Muscle of back (tissue), 11 donors: Measurements from ENCODE around the gene PLEKHA1. TPM values are rescaled to one million over a fixed set of nuclear protein-coding genes. Genes with fewer than 3 reads are reported as not detected.

Source experiments
- DNase-seq, 3 donors: peaks; one replicate each; pipeline versions ENCODE4 v3.0.0 to v3.0.0-alpha.2; 2013
- polyA plus RNA-seq, 10 donors: library from polyadenylated mRNA; unstranded; fragments of 120-200 nt; gene quantifications; one replicate each; pipeline ENCODE4 v1.2.1, GENCODE V29; 2013; ENCODE audit not compliant: insufficient read length in 10 of 10

Gene PLEKHA1
- polyA plus RNA-seq, 10 donors: 32.6 to 46.7 (median 34.4) TPM

DNA sequence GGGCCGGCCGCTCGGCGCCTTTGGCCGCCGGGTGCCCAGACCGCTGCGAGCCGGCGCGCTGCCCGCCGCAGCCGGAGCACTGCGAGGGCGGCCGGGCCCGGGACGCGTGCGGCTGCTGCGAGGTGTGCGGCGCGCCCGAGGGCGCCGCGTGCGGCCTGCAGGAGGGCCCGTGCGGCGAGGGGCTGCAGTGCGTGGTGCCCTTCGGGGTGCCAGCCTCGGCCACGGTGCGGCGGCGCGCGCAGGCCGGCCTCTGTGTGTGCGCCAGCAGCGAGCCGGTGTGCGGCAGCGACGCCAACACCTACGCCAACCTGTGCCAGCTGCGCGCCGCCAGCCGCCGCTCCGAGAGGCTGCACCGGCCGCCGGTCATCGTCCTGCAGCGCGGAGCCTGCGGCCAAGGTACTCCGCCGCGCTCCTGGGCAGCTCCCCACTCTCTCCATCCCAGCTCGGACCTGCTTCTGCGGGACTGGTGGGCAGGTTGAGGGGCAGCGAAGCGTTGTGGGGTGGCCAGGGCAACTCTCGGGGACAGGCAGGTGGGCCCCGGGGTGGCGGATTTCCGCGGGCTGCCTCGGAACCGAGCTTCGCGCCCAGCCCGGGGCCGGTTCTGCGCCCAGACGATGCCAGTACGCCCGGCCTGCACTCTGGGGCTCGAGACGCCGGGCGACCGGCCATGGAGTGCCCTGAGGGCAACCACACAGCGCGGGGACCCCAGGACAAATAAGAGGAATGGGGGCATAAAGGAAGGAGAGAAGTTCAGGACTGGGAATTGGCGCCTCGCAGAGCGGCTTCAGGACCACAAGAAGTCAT, 87.4 kb downstream of the PLEKHA1 start:
- DNase-seq: peak in 1 of 3 donors; percentile 71

DNA sequence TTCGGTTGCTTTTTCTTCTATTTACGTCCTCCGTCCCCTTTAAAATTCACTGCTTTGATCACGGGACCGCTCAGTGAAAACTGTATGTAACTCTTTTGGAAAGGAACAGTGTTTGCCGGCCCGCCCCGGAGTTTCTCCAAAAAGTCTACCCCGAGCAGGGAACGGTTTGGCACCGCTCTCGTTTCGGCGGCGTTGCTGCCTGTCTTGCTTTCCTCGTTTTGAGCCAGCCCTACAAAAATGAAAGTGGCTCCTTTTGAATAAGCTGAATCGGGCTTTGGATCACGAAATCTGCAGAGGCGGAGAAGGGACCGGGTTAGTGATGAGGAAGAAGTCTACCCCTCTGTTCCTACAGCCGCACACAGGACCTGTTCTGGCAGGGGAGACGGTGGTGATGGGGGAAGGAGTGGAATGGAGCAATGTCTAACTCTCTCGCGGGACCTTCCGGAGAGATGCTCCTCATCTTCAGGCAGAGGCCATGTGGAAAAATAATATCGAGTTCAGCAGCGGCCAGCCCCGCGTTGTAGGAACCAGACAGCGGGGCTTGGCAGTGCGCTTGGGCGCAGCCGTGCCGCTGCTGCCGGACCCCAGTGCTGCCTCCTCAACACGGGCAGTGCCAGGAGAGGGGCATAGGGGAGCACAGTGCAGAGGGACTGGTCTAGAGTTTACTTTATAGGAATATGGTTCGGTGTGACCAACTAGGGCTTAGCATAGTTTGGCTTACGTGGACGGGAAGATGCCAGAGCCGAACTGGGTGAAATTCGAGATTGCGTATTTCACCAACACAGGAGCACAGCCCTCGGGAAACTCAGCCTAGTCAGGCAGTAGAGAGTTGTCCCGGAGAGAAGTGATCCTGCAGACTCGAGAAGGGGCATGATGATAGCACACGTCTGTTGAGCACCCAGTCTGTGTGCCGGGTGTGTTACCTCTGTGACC, 88.3 kb downstream of the PLEKHA1 start:
- peak in 2 of 3 donors; percentile 76 to 90 for DNase-seq

DNA sequence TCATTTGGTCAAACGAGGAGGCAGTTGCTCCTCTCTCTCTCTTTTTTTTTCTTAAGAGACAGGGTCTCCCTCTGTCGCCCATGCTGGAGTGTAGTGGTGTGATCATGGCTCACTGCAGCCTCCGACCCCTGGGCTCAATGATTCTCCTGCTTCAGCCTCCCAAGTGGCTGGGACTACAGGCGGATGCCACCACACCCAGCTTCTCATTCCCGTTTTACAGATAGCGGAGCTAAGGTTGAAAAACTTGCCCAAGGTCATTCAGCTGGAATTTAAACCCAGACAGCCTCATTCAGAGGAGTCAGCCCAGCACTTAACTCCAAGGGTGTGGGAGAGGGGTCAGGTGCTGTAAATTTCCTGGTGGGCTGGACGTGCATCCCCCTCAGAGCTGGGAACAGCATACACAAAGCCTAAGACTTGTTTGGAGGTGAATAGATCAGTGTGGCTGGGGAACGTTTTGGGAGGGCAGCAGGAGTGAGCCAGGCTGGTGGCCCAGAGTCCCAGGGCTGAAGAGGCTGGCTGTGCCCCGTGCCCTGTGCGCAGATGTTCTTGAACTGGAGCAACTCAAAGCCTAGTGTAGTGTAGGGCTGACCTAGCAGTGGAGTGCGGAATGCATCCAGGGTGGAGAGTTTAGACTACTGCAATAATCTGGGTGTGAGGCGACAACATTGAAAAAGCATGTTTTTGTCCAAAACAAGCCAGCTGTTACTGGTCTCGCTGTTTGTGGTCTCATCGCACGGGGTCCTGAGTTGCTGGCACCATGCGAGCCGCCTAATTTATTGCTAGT, 89.2 kb downstream of the PLEKHA1 start:
- DNase-seq: no peak

DNA sequence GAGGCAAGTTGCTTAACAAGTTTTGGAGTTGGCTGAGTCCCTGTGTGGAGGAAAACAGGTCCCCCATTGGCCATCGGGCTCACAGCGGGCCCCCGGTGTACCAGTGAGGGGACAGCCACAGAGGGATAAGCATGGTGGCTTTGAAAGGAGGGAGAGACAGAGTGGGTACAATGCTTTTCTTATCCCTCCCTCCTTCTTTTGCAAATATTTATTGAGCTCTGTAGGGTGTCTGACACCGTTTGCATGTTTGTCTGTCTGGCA, 89.7 kb downstream of the PLEKHA1 start:
- no peak for DNase-seq

DNA sequence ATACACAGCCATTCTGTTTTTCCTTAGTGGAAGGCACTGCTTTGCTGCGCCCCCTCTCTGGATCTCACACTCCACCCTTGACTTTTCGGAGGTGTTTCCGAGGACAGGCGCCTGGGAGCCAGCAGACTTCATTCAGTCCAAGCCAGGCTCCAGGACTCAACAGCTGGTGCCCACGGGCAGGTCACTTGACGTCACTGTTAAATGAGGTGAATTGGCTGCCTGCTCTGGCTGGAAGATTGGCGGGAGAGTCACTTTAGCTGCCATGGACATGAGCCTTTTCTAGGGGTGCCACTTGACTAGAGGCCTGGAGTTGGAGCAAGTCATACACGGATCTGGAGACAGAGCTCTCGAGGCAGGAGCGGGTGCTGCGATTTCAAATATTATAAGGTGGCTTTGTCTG, 90.1 kb downstream of the PLEKHA1 start:
- DNase-seq: no peak

- peak in 1 of 3 donors; percentile 70 for DNase-seq
These were observed 91.0 kb downstream of the PLEKHA1 start for GRCh38 chr10:122465401-122466040.

DNA sequence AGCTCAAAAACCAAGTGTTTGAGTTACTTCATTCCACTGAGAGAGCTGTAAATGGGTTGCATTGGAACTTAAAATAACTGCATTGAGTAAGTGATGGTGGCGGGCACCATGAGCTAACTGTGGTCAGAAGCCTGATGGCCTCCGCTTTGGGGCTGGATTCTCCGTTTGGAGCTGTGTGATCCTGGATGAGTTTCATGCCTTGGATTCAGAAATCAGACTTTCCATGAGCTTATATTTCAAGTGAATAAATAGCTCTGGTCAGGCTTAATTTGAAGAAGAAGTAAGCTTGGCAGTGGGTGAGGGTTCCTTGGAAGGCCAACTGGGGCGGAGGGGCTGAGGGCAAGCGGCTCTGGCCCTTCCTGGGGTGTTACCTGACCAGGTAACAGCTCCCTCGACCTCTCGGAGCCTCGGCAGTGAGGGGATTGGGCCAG, 92.5 kb downstream of the PLEKHA1 start:
- DNase-seq: no peak

DNA sequence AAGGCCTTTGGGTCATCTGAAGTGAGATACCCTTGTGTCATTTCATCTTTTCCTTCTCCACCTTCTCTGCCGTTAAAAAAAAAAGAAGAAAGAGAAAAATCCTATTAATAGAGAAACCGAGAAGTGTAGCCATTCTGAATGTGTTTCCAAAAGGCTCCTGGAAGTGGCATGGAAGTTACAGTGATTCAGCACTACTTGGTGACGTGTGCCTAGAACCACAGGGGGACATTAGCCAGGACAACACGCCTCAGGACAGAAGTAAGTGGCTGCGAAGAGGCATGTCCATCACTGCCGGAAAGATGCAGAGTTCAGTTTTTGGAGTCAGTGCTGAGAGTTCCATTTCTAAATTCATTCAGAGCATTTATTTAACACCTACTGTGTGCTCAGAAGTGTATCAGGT, 93.2 kb downstream of the PLEKHA1 start:
- DNase-seq: no peak

DNA sequence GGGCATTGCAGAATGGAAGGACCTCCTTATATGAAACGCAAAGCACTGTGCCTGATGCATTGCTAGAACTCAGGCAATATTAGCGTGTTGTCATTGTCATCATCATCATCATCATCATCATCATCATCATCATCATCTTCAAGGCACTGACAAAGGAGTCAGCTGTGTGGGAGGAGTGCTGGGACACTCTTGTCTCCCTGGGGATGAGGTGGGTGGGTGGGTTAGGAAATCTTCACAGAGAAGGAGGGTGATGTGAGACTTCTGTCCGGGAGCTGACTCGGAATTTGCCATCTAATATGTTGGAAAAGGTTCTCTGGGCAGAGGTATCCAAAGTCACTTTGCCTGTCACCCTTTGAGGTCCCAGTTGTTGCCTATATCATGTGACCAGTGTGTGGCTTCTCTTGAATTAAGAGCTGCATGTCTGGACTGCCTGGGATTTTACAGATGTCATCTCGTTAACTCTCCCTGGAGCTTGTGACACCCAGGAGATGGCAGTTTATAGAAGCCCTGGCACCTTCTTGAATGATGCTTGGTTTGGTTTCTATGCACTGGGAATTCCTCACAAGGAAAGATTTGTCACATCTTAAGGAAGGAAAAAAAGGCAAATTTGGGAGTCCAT, 93.9 kb downstream of the PLEKHA1 start:
- no peak for DNase-seq

DNA sequence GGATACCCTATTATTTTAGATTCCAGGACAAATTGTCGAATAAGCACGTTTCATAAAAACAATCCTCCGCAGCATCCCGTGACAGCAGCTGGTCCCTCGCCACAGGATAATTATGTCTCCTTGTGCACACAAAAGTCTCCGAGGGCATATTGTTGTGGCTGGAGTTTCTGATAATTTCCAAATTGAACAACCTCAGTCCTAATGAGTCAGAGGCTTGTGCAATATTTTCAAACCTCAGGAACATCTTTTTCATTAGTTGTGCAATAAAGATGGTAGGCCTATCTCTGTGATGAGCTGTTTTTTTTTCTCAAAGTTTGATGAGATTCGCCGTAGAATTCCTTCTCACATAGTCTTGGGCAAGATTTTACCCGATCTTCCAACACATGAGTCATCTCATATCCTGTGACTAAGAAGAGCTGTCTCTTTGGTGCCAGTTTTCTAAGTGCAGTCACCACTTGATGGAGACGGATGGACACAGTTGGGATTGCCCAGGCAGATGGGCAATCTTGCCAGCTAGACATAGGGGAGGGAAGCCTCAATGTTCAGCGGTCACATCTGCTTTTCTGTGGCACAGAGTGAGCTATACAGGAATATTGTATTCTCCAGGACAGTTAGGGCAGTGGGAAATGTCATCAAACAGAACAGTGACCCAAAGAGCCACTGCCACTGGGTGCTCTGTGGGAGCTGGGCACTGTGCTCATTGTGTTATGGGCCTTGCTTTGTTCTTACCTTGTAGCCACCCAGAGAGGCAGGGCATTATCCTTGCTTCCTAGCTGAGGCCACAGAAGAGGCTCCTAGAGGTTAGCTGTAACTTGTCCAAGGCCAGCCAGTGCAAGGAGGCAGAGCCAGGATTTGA, 94.6 kb downstream of the PLEKHA1 start:
- peak in 1 of 3 donors; percentile 93 for DNase-seq

- DNase-seq: no peak
These were observed 95.3 kb downstream of the PLEKHA1 start for GRCh38 chr10:122469848-122470247.

DNA sequence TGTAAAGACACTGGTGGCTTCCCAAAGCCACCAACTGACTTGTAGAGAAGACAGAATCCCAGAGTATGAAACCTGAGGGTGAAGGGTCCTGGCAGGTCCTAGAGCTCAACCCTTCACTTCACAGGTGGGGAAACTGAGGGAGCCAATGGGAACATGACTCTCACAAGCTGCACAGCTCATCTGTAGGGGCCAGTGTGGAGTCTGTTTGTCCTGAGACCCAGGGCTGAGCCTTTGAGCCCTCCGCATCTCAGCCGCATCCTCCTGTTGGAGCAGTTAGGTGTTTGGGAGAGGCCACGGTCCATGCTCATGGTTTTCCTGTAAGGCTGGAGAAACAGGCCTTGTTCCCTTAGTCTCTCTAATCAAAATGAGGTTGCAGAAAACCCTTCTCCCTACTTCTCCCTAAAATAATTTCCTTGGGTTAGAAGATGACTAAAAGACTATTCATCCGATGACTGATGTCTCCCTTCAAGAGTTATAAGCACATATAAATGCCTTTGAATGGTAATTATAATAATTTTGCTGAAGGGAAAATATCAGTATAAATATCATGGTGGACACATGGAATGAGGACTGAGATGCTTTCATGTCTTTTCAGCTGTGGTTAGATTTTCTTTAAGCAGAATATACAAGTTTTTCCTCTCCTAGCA, 97.1 kb downstream of the PLEKHA1 start:
- no peak for DNase-seq

DNA sequence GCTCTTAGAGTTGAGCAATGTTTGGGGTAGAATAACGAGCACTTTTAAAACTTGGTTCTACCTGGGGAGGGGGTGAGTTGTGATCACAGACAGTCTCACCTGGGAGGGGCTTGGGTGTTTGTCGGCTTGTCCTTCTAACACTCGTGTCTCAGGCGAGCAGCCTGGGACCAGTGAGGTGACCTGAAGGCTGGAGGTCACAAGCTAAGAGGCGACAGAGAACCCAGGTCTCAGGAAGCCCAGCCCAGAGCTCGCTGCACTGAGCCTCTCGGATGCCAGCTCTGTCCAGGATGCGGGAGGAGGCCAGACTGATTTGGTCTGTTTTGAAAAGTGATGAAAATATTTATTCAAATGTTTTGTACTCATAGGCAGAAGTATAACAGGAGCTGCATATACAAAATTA, 98.6 kb downstream of the PLEKHA1 start:
- no peak for DNase-seq

GRCh38 chr10:122474131-122474818, 99.8 kb downstream of the PLEKHA1 start:
- peak in 1 of 3 donors; percentile 59 for DNase-seq

DNA sequence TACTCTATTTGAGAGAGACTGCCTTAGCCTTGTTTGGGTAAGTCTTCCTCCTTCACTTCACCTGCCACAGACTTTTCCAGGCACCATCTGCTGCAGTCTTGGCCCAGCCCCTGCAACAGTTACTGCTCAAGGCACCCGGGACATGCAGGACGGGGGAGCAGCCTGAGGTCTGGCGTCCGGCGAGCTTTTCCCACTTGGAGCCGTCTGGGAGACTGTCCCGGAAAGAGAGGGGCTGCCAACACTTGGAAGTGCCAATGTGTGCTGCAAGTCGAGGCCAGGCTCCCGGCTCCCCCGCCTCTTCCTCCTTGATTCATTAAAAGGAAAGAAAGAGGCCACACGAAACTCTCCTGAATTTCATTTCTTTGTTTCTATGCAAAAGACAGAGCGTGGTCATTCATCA, 100.6 kb downstream of the PLEKHA1 start:
- DNase-seq: peak in 2 of 3 donors; percentile 68 to 75

DNA sequence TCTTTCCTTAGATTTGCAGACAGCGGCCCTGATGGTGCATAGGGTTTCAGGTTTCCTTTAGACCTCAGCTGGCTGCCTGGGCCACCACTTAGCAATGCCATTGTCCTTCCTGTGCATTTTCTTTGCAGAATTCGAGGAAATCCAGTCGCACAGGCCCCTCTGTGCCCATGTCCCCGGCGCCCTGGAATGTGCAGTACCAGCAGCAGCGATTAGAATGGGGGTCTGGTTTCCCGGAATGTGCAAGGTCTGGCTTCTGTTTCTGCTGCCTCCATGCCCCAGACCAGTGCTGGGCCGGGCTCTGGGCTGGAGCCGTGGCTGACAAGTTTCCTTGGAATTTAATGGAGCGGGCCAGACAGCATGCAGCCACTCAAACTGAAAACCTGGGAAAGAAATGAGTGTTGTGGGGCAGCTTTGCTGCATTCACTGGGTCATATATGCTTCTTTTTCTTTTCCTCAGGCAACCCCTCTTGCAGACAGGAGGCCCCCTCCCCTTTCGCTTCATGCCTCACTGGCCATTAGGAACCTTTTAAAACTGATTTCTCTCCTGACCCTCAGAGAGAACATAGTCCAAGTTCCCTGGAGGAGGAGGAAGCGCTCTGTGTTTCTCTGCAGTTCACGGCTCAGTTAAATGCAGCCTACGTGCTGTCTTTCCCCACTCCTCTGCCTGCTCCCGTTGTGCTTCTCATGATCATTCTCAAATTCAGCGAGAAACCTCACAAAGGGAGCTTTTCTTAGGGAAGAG, 101.3 kb downstream of the PLEKHA1 start:
- DNase-seq: peak in 1 of 3 donors; percentile 28

DNA sequence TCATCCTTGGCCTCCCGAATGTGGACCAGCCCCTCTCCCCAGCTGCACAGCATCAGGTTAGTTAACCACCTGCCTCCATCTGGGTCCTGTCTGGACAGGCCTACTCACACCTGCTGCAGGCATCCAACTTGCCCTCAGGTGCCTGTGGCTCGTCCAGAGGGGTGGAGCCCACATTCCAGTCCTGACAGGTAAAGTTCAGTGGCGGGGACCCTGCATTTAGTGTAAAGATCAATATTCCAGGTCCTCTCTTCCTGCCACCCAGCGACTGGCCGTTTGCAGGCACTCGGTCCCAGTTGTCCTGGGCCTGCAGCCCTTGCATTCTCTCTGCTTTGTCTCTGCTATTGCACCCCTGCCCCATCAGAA, 101.8 kb downstream of the PLEKHA1 start:
- DNase-seq: no peak

DNA sequence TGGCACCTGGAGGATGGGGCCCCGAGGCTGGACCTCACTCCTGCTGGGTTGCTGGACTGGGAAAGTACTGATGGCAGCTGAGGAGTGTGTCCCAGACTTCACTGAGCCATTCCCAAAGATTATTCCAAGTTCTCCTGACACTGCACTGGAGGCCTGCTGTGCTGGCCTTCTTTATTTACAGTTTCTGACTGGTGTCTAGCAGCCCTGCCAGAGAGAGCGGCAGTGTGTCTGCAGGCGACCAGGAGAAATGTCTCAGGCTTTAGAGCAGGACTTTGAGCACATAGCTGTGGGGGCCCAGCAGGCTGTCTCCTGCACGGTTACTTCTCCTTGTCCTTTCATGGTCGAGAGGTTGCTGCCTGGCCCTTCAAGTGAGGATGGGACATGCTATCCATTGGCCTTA, 102.9 kb downstream of the PLEKHA1 start:
- DNase-seq: no peak
